Measurements from ENCODE around the gene MRM2.

The MRM2 gene

GRCh38 chr7:2283074-2283473 lies 41.1 kb upstream of the MRM2 start:
- H3K4me3 ChIP-seq (replicated peaks; ENCODE audit: low read depth, low read length) = no peak overlapping the region
- TF ChIP-seq, protein P1, sequence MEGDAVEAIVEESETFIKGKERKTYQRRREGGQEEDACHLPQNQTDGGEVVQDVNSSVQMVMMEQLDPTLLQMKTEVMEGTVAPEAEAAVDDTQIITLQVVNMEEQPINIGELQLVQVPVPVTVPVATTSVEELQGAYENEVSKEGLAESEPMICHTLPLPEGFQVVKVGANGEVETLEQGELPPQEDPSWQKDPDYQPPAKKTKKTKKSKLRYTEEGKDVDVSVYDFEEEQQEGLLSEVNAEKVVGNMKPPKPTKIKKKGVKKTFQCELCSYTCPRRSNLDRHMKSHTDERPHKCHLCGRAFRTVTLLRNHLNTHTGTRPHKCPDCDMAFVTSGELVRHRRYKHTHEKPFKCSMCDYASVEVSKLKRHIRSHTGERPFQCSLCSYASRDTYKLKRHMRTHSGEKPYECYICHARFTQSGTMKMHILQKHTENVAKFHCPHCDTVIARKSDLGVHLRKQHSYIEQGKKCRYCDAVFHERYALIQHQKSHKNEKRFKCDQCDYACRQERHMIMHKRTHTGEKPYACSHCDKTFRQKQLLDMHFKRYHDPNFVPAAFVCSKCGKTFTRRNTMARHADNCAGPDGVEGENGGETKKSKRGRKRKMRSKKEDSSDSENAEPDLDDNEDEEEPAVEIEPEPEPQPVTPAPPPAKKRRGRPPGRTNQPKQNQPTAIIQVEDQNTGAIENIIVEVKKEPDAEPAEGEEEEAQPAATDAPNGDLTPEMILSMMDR (IDR thresholded peaks at IDR 0.05; ENCODE audit: low read length, missing control alignments) = no peak
- DNase-seq (ENCODE audit: low read depth) = no peak

- no peak overlapping the region for H3K4me3 ChIP-seq (replicated peaks; ENCODE audit: low read depth, low read length)
- TF ChIP-seq, protein P1 (IDR thresholded peaks at IDR 0.05; ENCODE audit: low read length, missing control alignments) = no peak
Measured at GRCh38 chr7:2282185-2282751, 40.3 kb upstream of the MRM2 start.

DNA sequence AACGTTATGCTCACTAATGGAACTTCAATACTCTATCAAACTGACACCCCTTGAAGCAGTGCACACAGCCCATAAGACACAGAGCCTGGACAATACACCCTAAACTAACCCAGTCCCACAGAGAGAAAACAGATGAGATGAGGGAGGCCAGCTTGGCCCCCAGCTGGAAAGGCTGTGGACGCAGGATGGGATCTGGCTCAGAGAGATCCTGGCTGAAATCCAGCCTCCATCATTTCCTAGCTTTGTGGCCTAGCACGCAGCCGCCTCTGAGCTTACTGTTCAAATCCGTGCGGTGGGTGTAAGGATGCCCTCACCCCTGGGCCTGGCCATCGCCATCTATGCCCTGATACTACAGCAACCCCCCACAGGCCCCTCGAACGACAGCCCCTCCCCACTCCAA lies 39.5 kb upstream of the MRM2 start:
- TF ChIP-seq, protein P1 (IDR thresholded peaks at IDR 0.05; ENCODE audit: low read length, missing control alignments) = no peak
- peak; percentile 66 for DNase-seq (ENCODE audit: low read depth)
- H3K4me3 ChIP-seq (replicated peaks; ENCODE audit: low read depth, low read length) = no peak overlapping the region

More at GRCh38 chr7:2282185-2282751, 40.3 kb upstream of the MRM2 start:
- peak; percentile 14 for DNase-seq (ENCODE audit: low read depth)

GRCh38 chr7:2280424-2280823 lies 38.4 kb upstream of the MRM2 start:
- DNase-seq (ENCODE audit: low read depth) = no peak
- TF ChIP-seq, protein P1 (IDR thresholded peaks at IDR 0.05; ENCODE audit: low read length, missing control alignments) = no peak
- no peak overlapping the region for H3K4me3 ChIP-seq (replicated peaks; ENCODE audit: low read depth, low read length)

GRCh38 chr7:2279896-2280295 lies 37.9 kb upstream of the MRM2 start:
- no peak for DNase-seq (ENCODE audit: low read depth)
- TF ChIP-seq, protein P1 (IDR thresholded peaks at IDR 0.05; ENCODE audit: low read length, missing control alignments) = no peak
- H3K4me3 ChIP-seq (replicated peaks; ENCODE audit: low read depth, low read length) = no peak overlapping the region

- TF ChIP-seq, protein P1 (IDR thresholded peaks at IDR 0.05; ENCODE audit: low read length, missing control alignments) = no peak
- H3K4me3 ChIP-seq (replicated peaks; ENCODE audit: low read depth, low read length) = no peak overlapping the region
- no peak for DNase-seq (ENCODE audit: low read depth)
Measured at GRCh38 chr7:2278026-2278425, 36.0 kb upstream of the MRM2 start.

DNA sequence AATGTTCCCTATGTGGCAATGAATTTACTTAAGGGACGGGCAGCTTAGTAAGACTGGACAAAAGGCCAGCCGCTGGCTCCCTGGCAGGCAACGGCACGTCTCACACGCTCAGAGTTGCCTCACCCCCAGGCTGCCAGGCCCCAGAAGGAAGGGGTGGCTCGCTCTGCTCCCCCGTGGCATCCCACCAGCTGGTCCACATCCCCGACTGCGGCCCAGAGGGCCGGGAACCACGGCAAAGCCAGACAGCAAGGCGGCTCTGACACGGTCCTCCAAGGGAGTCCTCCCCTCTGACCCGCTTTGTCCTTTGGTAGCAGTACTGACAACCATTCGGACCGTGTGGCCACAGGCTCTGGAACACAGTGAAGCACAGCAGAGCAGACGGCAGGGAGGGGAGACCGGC lies 34.1 kb upstream of the MRM2 start:
- TF ChIP-seq, protein P1 (IDR thresholded peaks at IDR 0.05; ENCODE audit: low read length, missing control alignments) = no peak
- H3K4me3 ChIP-seq (replicated peaks; ENCODE audit: low read depth, low read length) = no peak overlapping the region
- DNase-seq (ENCODE audit: low read depth) = no peak

Data from fibroblast of pulmonary artery (primary cell).